GM18873 (cell line): ENCODE data around the gene ADAMTS14.

Experiments
- ATAC-seq: cut with Tn5 transposase; IDR thresholded peaks from one replicate; pipeline ENCODE4 v1.9.1; 2021; ENCODE audit warnings: mild to moderate bottlenecking, moderate library complexity, moderate number of reproducible peaks; ENCODE audit not compliant: unreplicated experiment, low FRiP score

Gene ADAMTS14

DNA sequence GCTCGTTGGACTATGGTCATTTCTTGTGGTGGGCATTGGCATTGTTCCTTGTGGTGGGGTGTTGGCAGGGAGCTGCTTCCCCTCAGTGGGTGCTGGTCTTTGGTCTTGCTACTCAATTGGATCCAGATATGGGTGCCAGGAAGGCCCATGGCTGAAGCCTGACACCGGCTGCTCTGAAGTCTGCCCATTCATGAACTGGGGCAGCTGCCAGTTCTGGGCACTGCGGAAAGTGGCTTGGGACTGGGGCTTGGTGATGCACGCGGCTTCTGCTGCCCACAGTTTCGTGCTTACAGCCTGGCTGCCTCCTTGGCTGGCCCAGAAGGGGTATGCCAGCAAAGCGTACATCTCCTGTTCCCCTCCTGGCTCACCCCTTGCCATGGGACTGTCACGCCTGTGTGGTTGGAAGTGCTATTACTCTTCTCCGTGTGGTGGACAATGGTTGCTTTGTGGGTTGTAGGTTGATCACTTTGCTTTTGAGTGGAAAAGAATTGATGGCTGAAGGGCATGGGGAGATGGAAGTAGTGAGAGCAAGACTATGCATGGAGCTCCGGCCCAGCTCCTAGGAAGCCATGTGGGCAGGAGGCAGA is 54.7 kb downstream of the ADAMTS14 start:
- ATAC-seq = no peak

DNA sequence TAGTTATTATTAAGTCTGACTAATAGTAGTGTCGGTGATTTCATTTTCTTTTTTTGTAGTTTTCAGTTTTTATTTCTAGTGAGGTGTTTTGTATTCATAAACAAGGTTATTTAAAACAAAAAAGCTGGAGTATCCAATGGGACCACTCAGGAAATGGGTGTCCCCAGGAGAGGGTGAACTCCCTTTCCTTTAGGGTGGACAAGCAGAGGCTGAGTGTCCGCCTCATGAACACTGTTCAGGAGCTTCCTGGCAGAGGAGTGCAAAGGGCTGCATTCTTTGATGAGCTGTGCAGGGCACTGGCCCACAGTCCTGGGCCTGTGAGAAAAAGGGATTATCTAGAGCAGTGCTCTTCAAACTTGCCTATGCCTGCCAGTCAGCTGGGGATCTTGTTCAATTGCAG is 56.0 kb downstream of the ADAMTS14 start:
- no peak for ATAC-seq

DNA sequence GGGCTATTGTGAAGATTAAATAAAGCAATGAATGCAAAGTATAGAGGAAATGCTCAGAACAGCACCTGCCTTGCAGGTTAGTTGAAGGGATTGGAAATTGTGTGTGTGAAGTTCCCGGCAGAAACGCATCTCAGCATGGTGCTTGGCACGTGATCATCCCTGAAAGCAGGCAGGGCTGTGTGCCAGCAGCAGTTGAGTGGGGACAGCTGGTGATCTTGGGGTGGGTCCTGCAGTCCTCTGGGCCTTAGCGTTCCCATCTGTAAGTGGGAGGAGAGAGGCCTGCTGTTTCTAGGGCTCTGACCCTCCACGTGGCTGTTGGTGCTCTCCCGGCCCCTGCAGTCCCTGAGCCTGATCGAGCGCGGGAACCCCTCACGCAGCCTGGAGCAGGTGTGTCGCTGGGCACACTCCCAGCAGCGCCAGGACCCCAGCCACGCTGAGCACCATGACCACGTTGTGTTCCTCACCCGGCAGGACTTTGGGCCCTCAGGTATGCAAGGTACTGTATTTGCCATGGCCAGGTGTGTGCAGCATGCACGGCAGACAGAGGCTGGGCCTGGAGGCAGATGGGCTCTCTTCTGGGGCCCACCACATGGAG is 57.6 kb downstream of the ADAMTS14 start:
- no peak for ATAC-seq

DNA sequence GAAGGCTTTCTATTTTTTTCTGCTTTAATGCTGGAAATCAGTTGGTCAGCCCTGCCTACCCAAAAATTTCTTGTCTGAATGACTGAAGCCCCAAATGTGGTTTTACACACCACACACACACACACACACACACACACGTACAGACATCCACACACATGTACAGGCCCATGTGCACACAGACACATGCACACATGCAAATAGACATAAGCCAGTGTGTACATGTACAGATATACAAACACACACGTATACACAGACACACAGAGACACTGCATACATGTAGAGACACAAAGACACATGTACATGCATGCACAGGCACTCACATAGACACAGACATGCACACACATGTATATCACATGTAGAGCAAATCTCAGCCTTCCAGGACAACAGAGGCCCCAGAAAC is 58.6 kb downstream of the ADAMTS14 start:
- no peak for ATAC-seq

DNA sequence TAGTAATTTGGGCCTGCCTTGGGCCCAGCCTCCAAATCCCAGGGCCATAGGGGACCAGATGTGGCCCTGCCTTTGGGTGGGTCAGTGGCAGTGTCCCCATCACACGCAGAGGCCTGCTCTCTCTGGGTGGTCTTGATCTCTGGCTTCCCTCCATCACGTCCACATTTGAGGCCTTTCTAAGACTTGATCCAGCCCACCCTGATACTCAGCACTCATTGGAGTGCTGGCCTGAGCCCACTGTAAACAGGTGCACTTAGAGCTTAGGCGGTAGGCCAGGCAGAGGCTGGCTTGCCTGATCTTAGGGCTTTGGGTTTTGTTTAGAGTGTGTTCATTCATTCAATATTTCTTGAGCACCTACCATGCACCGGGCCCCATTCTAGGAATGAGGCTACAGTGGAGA is 60.3 kb downstream of the ADAMTS14 start:
- no peak for ATAC-seq

DNA sequence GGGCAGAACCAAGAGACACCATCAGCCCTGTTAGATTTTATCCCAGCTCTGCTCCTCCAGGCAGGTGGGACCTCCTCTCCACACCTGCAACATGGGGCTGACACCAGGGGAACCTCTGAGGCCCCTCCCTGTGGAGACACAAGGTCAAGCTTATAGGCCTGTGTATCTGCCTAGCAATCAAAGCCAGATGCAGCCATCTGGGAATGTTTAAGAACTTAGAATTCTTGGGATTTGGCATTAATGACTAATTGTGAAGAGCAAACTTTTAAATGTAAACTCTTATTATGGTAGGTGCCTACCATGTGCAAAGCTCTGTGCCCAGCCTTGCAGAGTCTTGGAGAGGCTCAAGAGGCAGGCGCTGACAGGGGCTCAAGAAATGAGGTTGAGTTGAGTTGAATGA is 60.7 kb downstream of the ADAMTS14 start:
- no peak for ATAC-seq

DNA sequence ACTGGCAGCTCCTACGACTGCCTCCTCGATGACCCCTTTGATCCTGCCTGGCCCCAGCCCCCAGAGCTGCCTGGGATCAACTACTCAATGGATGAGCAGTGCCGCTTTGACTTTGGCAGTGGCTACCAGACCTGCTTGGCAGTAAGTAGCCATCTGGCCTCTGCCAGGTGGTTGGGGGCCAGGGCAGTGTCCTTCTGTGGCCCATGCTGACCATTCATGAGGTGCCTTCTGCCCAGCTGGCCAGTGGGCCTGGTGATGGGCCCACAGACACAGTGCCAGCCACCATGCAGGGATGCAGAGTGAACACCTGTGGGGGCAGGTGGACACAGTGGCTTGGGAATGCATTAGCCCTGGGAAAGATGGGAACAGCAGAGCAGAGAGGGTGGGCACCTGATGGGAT is 62.9 kb downstream of the ADAMTS14 start:
- ATAC-seq = no peak

DNA sequence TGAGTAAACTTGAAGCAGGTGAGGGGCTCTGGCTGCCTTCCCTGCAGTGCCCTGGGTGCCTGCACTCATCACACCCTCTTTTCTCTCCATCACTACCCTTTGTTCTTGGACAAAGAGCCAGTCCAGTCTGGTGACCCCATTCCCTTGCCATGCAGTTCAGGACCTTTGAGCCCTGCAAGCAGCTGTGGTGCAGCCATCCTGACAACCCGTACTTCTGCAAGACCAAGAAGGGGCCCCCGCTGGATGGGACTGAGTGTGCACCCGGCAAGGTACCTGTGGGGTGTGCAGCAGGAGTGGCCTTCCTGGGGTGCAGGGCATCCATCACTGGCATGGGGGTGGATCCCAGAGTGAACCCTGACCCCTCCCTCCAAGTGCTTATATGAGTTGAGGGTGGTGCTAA is 64.2 kb downstream of the ADAMTS14 start:
- ATAC-seq = no peak

DNA sequence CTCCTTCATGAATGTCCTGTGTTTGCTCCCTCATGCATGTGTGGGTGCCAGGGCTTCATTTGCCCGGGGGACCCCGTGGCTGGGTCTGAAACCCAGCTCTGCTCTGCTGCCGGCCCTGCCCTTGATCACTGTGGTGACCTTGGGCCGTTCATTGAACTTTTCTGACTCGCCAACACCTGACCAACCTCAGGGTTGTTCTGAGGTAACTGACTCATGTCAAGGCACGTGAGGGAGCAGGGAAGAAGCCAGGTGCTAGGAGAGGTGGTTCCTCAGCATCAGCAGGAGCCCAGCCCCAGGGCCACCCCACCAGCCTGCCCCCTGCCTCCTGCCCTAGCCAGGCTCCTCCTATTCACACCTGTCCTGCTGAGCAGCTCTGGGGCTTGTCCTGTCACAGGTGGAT is 64.9 kb downstream of the ADAMTS14 start:
- ATAC-seq = no peak

DNA sequence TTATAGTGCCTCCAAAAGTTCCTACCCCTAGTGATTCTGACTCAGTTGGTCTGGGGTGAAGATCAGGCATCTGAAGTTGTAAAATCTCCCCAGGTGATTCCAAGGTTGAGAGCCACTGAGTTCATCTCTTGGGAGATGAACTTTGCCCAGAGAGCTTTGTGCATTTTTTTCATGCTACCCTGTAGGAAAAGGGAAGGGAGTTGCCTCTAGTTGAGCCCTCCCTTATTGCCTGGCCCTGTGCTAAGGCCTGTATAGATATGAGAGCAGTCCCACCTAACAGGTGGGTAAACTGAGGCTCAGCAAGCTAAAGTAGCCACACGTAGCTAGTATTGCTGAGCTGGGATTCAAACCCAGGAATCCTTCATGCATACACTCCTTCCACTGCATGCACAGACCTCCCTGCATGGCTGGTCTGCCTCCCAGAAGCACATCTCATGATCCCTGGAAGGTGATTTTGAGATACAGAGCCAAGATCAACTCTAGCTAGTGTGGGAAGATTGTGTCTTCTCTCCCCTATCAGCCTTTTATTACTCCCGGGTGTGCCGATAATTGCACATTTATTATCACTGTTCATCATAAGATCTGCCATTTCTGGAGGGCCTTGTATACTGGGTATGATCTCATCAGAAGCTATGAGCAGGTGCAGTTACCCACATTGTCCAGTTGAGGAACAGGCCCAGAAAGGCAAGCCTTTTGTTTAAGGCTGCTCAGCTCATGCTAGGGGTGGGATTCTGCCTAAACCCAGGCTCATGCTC is 65.9 kb downstream of the ADAMTS14 start:
- no peak for ATAC-seq

DNA sequence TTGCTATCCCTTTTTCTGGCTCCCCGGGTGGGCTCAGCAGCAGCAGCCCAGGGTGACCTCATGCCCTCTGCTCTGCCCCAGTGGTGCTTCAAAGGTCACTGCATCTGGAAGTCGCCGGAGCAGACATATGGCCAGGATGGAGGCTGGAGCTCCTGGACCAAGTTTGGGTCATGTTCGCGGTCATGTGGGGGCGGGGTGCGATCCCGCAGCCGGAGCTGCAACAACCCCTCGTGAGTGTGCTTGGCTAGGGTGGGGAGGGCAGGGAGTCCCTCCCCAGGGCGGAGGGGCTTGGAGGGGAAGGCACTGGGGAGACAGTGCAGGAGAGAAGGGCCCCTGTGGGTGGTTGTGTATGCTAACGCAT is 66.4 kb downstream of the ADAMTS14 start:
- no peak for ATAC-seq

DNA sequence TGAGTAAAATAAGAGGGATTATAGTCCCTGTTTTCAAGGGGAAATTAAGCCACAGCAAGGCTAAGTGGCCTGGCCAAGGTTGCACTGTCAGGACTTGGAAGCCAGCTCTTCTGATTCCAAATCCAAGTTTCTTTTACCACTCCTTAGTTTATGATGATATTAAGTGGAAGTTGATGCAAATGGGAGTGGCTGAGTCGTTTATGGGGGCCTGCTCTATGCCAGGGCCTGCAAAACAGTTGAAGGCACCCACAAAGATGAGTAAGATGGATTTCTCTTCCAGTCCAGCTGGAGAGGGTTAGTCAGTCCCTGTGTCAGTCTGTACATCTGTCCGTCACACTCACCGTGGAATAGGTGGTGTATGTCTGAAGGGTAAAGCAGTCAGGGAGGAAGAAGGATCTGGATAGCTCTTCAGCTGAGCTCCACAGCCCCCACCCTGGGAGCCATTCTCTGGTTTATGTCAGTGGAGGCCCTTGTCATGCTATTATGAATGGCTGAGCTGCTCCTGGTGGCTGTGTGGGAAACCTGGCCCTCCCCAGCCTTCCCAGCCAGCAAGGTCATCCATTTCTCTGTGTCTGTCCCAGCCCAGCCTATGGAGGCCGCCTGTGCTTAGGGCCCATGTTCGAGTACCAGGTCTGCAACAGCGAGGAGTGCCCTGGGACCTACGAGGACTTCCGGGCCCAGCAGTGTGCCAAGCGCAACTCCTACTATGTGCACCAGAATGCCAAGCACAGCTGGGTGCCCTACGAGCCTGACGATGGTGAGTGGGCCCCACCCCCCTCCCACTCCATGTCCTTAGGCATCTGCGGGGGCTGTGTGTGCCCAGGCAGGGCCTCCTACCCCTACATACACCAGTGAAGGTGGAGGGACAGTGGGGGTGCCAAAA is 68.3 kb downstream of the ADAMTS14 start:
- ATAC-seq = no peak

DNA sequence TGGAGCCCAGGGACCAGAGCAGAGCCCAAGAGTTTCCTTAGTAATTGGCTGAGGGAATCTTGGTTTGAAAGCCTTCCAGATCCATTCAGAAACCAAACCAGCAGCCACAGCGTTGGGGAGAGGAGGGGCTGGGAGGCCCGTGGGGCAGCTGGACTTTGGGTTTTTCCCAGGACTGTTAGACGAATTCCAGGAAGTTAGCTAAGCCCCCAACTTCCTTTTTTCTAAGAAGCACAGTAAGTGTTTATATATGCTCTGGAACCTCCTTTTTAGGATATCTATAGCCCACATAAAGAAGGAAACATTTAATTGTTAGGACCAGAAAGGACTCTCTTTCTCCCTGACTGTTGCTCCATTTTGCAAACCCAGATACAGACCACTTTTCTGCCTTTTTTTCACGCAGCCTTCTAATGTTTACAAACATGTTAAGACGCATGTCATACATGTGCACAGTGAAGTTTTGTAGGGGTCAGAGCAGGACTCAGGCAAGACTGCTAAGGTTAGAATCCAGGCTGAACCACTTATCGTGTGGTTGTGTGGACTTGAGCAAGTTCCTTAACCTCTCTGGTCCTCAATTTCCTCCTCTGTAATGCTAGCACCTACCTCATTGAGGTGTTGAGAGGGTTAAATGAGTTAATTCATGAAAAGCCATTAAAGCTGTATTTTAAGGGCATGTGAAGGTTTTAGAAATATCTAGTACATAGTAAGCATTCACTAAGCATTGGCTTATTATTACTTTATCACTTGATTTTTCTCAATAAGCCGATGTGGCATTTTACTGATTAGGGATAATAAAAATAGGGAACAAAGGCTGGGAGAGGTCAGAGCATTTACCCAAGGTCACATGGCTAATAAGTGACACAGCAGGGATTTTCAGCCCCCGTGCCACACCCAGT is 70.5 kb downstream of the ADAMTS14 start:
- no peak for ATAC-seq

DNA sequence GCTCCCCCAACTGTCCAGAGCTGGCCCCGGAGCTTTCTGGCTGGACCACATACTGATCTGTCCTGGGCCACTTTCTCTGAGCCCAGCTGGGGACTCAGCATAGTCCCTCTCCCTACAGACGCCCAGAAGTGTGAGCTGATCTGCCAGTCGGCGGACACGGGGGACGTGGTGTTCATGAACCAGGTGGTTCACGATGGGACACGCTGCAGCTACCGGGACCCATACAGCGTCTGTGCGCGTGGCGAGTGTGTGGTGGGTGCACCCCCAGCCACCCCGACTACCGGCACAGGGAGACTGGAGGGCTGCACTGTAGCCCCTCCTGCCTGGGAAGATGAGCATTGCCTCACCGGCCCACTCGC is 71.1 kb downstream of the ADAMTS14 start:
- no peak for ATAC-seq

DNA sequence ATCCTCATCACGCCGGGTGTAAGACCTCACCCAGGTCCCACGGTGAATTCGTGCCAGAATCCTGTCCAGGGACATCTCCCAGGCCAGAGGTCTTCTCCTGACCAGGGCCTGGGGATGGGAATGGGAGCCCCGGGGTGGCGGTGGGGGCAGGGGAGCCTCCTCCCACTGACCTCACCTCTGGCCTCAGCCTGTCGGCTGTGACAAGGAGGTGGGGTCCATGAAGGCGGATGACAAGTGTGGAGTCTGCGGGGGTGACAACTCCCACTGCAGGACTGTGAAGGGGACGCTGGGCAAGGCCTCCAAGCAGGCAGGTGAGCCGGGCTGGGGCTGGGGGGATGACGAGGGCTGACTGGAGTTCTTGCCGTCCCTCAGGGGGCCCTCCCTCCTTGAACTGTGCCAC is 71.6 kb downstream of the ADAMTS14 start:
- ATAC-seq = no peak

DNA sequence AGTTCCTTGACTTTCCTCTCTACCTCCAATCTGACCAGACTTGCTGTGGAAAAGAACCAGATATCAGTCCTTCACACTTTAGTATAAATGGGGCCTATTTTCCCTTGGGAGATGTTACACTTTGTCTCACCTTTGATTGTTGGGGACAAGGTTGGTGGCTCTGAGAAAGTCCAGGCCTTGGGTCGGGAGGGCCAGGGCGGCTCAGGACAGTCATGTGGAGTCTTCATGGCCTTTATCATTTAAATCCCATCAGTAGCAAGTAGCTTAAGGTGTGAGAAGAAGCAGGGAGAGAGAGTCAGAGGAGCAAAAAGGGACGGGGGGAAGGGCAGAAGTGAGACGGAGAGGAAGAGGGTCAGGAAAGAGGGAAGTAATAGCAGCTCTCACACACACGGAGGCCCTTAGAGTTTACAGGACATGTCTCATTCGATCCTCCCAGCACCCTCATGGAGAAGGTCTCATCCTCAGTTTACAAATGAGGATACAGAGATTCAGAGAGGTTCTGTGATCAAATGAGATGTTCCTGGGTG is 72.4 kb downstream of the ADAMTS14 start:
- ATAC-seq = no peak

DNA sequence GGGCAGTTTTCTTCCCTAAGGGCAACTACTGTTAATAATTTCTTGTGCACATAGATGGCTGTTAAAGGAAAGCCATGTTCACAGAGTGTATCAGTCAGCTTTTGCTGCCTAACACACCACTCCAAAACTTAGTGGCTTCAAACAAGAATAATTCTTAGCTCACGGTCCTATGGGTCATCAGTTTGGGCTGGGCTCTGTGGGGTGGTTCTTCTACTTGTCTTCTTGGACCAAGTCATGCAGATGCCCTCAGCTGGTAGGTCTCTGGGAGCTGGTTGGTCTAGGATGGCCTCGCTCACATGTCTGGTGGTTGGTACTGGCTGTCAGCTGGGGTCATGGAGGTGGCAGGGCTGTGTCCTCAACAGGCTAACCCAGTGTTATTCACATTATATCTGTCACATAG is 73.2 kb downstream of the ADAMTS14 start:
- no peak for ATAC-seq

DNA sequence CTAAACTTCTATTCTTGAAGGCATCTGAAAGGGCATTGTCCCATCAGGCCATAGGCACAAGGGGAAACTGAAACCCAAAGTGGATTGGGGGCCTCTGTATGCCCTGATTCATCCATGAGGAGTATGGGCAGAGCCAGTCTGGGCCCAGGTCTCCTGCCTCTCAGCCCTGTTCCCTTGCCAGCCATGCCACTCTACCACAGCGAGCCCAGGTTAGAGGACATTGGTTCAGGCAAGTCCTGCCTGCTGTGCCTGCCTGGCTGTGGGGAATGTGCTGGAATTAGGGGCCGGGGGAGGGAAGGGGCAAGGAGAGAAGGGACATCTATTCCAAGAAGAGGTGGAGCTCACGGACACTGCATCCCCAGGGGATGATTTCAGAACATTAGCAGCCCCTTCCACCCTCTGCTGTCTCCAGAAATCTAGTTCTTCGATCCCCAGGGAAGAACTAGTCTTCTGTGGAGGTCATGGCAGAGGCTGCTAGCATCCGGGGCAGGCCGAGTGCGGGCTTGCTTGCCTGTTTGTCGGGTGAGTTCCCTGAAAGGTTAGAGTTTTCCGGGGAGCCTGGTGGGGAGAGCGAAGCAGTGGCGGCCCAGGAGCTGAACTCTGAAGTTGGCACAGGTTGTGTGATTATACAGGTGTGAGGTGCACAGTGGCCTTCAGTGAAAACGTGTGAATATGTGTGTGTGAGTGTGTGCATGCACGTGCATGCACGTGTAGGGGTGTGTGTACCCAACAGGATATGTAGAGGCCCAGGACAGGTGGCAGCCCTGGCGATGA is 75.1 kb downstream of the ADAMTS14 start:
- no peak for ATAC-seq

DNA sequence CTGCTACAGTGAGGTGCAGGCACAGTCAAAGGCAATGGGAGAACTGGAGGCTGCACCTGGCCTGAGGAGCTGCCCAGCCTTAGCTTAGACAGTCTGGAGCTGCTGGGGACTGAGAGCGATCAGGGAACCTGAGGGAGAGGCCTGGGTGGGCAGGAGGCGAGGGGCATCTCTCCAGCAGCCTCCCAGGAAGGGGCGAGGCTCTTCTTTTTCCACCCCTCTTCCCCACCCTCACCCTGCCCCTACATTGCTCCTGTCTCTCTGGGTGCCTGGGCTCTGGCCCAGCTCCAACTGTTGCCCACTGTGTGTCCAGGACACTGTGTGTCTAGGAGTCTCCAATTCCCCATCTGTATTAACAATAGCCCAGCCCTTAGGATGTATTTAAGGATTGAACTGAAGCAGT is 76.0 kb downstream of the ADAMTS14 start:
- ATAC-seq = no peak
